GM23338 (cell line): ENCODE measurements around the gene OR8A1. TPM values are rescaled to one million over a fixed set of nuclear protein-coding genes. Genes with fewer than 3 reads are reported as not detected.

Source experiments
- ATAC-seq: fragments of 200-7000 bp; cut with Tn5 transposase; 3 replicates; pipeline ENCODE4 v1.9.1; 2020
- DNase-seq: peaks from one replicate; pipeline ENCODE4 v3.0.0-alpha.2; 2015; ENCODE audit warnings: low spot score
- H2AFZ ChIP-seq: fragments of 200-600 bp; sonication (generic); 2 replicates; pipeline ENCODE4 v1.8.0; 2016; ENCODE audit warnings: antibody characterized with exemption, mild to moderate bottlenecking, moderate library complexity
- H3F3A ChIP-seq: fragments of 200-600 bp; sonication (generic); replicated peaks from 2 replicates; pipeline ENCODE4 v1.8.0; 2017; ENCODE audit warnings: antibody characterized with exemption, mixed run types, low read depth
- H3K27ac ChIP-seq: fragments of 200-600 bp; sonication (generic); 2 replicates; pipeline ENCODE4 v1.6.1; 2016; ENCODE audit warnings: low read depth
- H3K27me3 ChIP-seq: fragments of 200-600 bp; sonication (generic); 2 replicates; pipeline ENCODE4 v1.8.0; 2016; ENCODE audit warnings: mild to moderate bottlenecking, mixed run types, moderate library complexity; ENCODE audit not compliant: insufficient read depth
- H3K36me3 ChIP-seq: fragments of 200-600 bp; sonication (generic); 2 replicates; pipeline ENCODE4 v1.8.0; 2016; ENCODE audit warnings: mild to moderate bottlenecking; ENCODE audit not compliant: insufficient read depth
- H3K4me1 ChIP-seq: fragments of 200-600 bp; sonication (generic); 2 replicates; pipeline ENCODE4 v1.8.0; 2016; ENCODE audit warnings: mild to moderate bottlenecking, moderate library complexity; ENCODE audit not compliant: insufficient read depth
- H3K4me2 ChIP-seq: fragments of 200-600 bp; sonication (generic); 2 replicates; pipeline ENCODE4 v1.7.1; 2017; ENCODE audit warnings: mixed run types
- H3K4me3 ChIP-seq: fragments of 200-600 bp; sonication (generic); 2 replicates; pipeline ENCODE4 v1.6.1; 2016; ENCODE audit warnings: mixed run types
- H3K79me2 ChIP-seq: fragments of 200-600 bp; sonication (generic); replicated peaks from 2 replicates; pipeline ENCODE4 v1.8.0; 2017; ENCODE audit warnings: mild to moderate bottlenecking; ENCODE audit not compliant: insufficient read depth
- H3K9me2 ChIP-seq: fragments of 200-600 bp; sonication (generic); 2 replicates; pipeline ENCODE4 v1.8.0; 2017; ENCODE audit not compliant: insufficient read depth
- H4K20me1 ChIP-seq: fragments of 200-600 bp; sonication (generic); replicated peaks from 2 replicates; pipeline ENCODE4 v1.8.0; 2017; ENCODE audit warnings: mild to moderate bottlenecking; ENCODE audit not compliant: insufficient read depth
- H3K27ac Mint-ChIP-seq: 2 replicates; pipeline ENCODE4 v1.8.0; 2020; ENCODE audit warnings: inconsistent platforms, mild to moderate bottlenecking, moderate library complexity, mixed read lengths
- H3K27me3 Mint-ChIP-seq: 3 replicates; pipeline ENCODE4 v1.8.0; 2022; ENCODE audit warnings: low read depth, mild to moderate bottlenecking, moderate library complexity, mixed read lengths, inconsistent platforms; ENCODE audit not compliant: insufficient read depth, poor library complexity
- H3K36me3 Mint-ChIP-seq: 3 replicates; pipeline ENCODE4 v1.8.0; 2021; ENCODE audit warnings: low read depth, mild to moderate bottlenecking, inconsistent platforms, moderate library complexity, mixed read lengths
- H3K4me1 Mint-ChIP-seq: 3 replicates; pipeline ENCODE4 v1.8.0; 2020; ENCODE audit warnings: mild to moderate bottlenecking, inconsistent platforms, mixed read lengths
- H3K4me3 Mint-ChIP-seq: 3 replicates; pipeline ENCODE4 v1.8.0; 2021; ENCODE audit warnings: moderate library complexity, mild to moderate bottlenecking, inconsistent platforms, mixed read lengths
- H3K9me3 Mint-ChIP-seq: 3 replicates; pipeline ENCODE4 v1.8.0; 2020; ENCODE audit warnings: moderate library complexity, mild to moderate bottlenecking, inconsistent platforms, mixed read lengths
- CREB1 ChIP-seq: fragments of 250-450 bp; sonication (Bioruptor Pico); IDR thresholded peaks from 2 replicates; pipeline ENCODE4 v1.5.0; 2020; ENCODE audit warnings: low read depth, mild to moderate bottlenecking, moderate library complexity
- ETS1 ChIP-seq: IDR thresholded peaks from 2 replicates; pipeline ENCODE4 v1.6.1; 2016; ENCODE audit warnings: antibody characterized with exemption
- EZH2 ChIP-seq: fragments of 200-600 bp; sonication (generic); IDR thresholded peaks from one replicate; pipeline ENCODE4 v1.8.0; 2017; ENCODE audit warnings: antibody characterized with exemption, mild to moderate bottlenecking, low read depth; ENCODE audit not compliant: unreplicated experiment
- EZH2phosphoT487 ChIP-seq: fragments of 200-600 bp; sonication (generic); IDR thresholded peaks from one replicate; pipeline ENCODE4 v1.8.1; 2018; ENCODE audit warnings: antibody characterized with exemption; ENCODE audit not compliant: unreplicated experiment
- JUNB ChIP-seq: IDR thresholded peaks from one replicate; pipeline ENCODE4 v1.6.1; 2016; ENCODE audit warnings: antibody characterized with exemption; ENCODE audit not compliant: unreplicated experiment
- NANOG ChIP-seq: IDR thresholded peaks from 2 replicates; pipeline ENCODE4 v1.6.1; 2016; ENCODE audit warnings: antibody characterized with exemption, borderline replicate concordance
- POLR2AphosphoS5 ChIP-seq: IDR thresholded peaks from 2 replicates; pipeline ENCODE4 v1.6.1; 2016; ENCODE audit warnings: antibody characterized with exemption, low read depth
- REST ChIP-seq: IDR thresholded peaks from one replicate; pipeline ENCODE4 v1.6.1; 2018; ENCODE audit warnings: antibody characterized with exemption; ENCODE audit not compliant: unreplicated experiment
- STAT1 ChIP-seq: IDR thresholded peaks from one replicate; pipeline ENCODE4 v1.6.1; 2016; ENCODE audit warnings: antibody characterized with exemption; ENCODE audit not compliant: unreplicated experiment
- ZNF114 ChIP-seq: fragments of 250-450 bp; sonication (Bioruptor Pico); IDR thresholded peaks from 2 replicates; pipeline ENCODE4 v1.5.0; 2020; ENCODE audit warnings: mild to moderate bottlenecking, moderate library complexity
- ZNF331 ChIP-seq: fragments of 250-450 bp; sonication (Bioruptor Pico); IDR thresholded peaks from 2 replicates; pipeline ENCODE4 v1.5.0; 2020; ENCODE audit warnings: low read depth, mild to moderate bottlenecking, moderate library complexity
- ZNF462 ChIP-seq: fragments of 250-450 bp; sonication (Bioruptor Pico); IDR thresholded peaks from 2 replicates; pipeline ENCODE4 v1.5.0; 2020; ENCODE audit warnings: mild to moderate bottlenecking, moderate library complexity
- polyA plus RNA-seq: library from polyadenylated mRNA; unstranded; fragments of >200 nt; fragmentation: Nextera tagmentation; extraction: Ambion mirVana; gene quantifications from 2 replicates; pipeline ENCODE4 v1.2.1, GENCODE V29; 2016
- total RNA-seq: library from RNA; depleted of rRNA; stranded (reverse); fragments of >200 nt; shearing (Covaris generic); gene quantifications from 2 replicates; pipeline ENCODE4 v1.2.3, GENCODE V29; 2014
- TF ChIP-seq, protein P1 (sequence below), 2 experiments: fragments of 200-600 bp in 1 of 2; sonication (generic) in 1 of 2; conservative IDR thresholded peaks; 2 replicates each; pipeline versions ENCODE4 v1.5.1 to v1.6.1; 2016 to 2017; ENCODE audit warnings: antibody characterized with exemption in 2 of 2, low read depth in 2 of 2, mild to moderate bottlenecking in 2 of 2, moderate library complexity in 1 of 2

OR8A1 gene
- total and polyA plus RNA-seq, 2 experiments from 2014 or later: not detected

DNA sequence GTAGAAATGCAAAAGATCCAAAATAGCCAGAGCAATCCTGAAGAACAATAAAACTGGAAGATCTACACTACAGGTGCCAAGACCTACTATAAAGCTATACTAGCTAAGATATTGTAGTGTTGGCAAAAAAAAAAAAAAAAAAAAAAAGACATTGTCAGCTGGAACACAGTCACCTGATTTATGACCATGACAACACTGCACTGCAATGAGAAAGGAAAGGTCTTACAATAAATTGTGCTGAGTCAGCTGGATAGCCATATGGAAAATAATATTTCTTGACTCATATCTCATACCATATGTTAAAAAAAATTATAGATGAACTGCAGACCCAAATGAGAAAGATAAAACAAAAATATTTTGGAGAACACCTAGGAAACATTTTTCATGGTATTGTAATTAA lies 38.4 kb downstream of the OR8A1 start:
- no peaks in the 10 kb centered on the region for H3K36me3 Mint-ChIP-seq

More for the DNA sequence above, 38.4 kb downstream of the OR8A1 start:
- Histone ChIP-seq H2AFZ (no peak overlapping the region), H3K27me3 (no peaks in the 10 kb centered on the region), H3F3A (no peaks in the 10 kb centered on the region), H4K20me1 (no peaks in the 10 kb centered on the region), H3K4me2 (no peak overlapping the region), H3K79me2 (no peaks in the 10 kb centered on the region), H3K27ac (no peak overlapping the region), H3K4me3 (no peak overlapping the region), H3K9me2 (no peaks in the 10 kb centered on the region), H3K4me1 (no peaks in the 10 kb centered on the region), H3K36me3 (no peaks in the 10 kb centered on the region)
- peaks cover 2% of the 10 kb centered on the region for H3K27me3 Mint-ChIP-seq
- H3K4me1 Mint-ChIP-seq: no peaks in the 10 kb centered on the region
- no peaks in the 10 kb centered on the region for H3K9me3 Mint-ChIP-seq
- ATAC-seq (no peak), DNase-seq (no peak)
- TF ChIP-seq, protein P1, sequence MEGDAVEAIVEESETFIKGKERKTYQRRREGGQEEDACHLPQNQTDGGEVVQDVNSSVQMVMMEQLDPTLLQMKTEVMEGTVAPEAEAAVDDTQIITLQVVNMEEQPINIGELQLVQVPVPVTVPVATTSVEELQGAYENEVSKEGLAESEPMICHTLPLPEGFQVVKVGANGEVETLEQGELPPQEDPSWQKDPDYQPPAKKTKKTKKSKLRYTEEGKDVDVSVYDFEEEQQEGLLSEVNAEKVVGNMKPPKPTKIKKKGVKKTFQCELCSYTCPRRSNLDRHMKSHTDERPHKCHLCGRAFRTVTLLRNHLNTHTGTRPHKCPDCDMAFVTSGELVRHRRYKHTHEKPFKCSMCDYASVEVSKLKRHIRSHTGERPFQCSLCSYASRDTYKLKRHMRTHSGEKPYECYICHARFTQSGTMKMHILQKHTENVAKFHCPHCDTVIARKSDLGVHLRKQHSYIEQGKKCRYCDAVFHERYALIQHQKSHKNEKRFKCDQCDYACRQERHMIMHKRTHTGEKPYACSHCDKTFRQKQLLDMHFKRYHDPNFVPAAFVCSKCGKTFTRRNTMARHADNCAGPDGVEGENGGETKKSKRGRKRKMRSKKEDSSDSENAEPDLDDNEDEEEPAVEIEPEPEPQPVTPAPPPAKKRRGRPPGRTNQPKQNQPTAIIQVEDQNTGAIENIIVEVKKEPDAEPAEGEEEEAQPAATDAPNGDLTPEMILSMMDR (conservative IDR thresholded peaks at IDR 0.05; ENCODE audit: low read depth in 2 of 2): no peak
- TF ChIP-seq ETS1 (no peak), NANOG (no peak), STAT1 (no peak), ZNF331 (no peak), ZNF462 (CRISPR knock-in tag) (no peak), EZH2phosphoT487 (no peak), POLR2AphosphoS5 (no peak), EZH2 (no peak), JUNB (no peak), CREB1 (CRISPR knock-in tag) (no peak), REST (no peak), ZNF114 (CRISPR knock-in tag) (no peak)
- H3K27ac Mint-ChIP-seq: no peak overlapping the region
- no peak overlapping the region for H3K4me3 Mint-ChIP-seq
